Measurements from ENCODE around the gene ADCYAP1R1. TPM values are rescaled to one million over a fixed set of nuclear protein-coding genes. Genes with fewer than 3 reads are reported as not detected.
A peak's percentile ranks its signal among the peaks of the same experiment; 100 is the strongest.

Gene ADCYAP1R1
- total and polyA plus RNA-seq, 8 donors = 0.87 to 2.4 (median 1.4) TPM

GRCh38 chr7:31058688-31059087 is 6.6 kb downstream of the ADCYAP1R1 start:
- DNase-seq (no peak), ATAC-seq (no peak)
- peaks cover 3 to 45% of the 10 kb centered on the region in 2 donors for H3K27me3 ChIP-seq
- H3K36me3 ChIP-seq = no peaks in the 10 kb centered on the region
- intact Hi-C loops (cut with DNase I) = no loop called here
- H3K27ac ChIP-seq = no peak overlapping the region
- H3K4me1 ChIP-seq = no peaks in the 10 kb centered on the region
- no peak overlapping the region for H3K4me3 ChIP-seq
- TF ChIP-seq CTCF (IDR thresholded peaks at IDR 0.05) = no peak
- no peaks in the 10 kb centered on the region for H3K9me3 ChIP-seq

- no peaks in the 10 kb centered on the region for H3K9me3 ChIP-seq
- peaks cover 0 to 37% of the 10 kb centered on the region in 2 donors for H3K27me3 ChIP-seq
- no peak overlapping the region for H3K27ac ChIP-seq
- ATAC-seq = no peak
- no peak for DNase-seq
- no peaks in the 10 kb centered on the region for H3K4me1 ChIP-seq
- H3K36me3 ChIP-seq = no peaks in the 10 kb centered on the region
- no peak for TF ChIP-seq CTCF (IDR thresholded peaks at IDR 0.05)
- intact Hi-C loops (cut with DNase I) = no loop called here
- H3K4me3 ChIP-seq = no peak overlapping the region
Observed at GRCh38 chr7:31059551-31059950, 7.4 kb downstream of the ADCYAP1R1 start.

GRCh38 chr7:31061185-31061584 is 9.1 kb downstream of the ADCYAP1R1 start:
- Histone ChIP-seq H3K27ac (no peak overlapping the region), H3K9me3 (no peaks in the 10 kb centered on the region), H3K4me1 (no peaks in the 10 kb centered on the region), H3K27me3 (peaks cover 0 to 20% of the 10 kb centered on the region in 2 donors), H3K4me3 (no peak overlapping the region), H3K36me3 (no peaks in the 10 kb centered on the region)
- intact Hi-C loops (cut with DNase I) = no loop called here
- ATAC-seq = no peak
- no peak for TF ChIP-seq CTCF (IDR thresholded peaks at IDR 0.05)
- no peak for DNase-seq

GRCh38 chr7:31062746-31063435 is 10.8 kb downstream of the ADCYAP1R1 start:
- H3K36me3 ChIP-seq = no peaks in the 10 kb centered on the region
- H3K27ac ChIP-seq = no peak overlapping the region
- H3K4me1 ChIP-seq = no peaks in the 10 kb centered on the region
- no peak for TF ChIP-seq CTCF (IDR thresholded peaks at IDR 0.05)
- DNase-seq (peak in 1 of 4 donors; percentile 42), ATAC-seq (no peak)
- no peaks in the 10 kb centered on the region for H3K9me3 ChIP-seq
- H3K4me3 ChIP-seq = no peak overlapping the region
- H3K27me3 ChIP-seq = peaks cover 0 to 3% of the 10 kb centered on the region in 2 donors
- intact Hi-C loops (cut with DNase I) = no loop called here

GRCh38 chr7:31065021-31065593 is 13.0 kb downstream of the ADCYAP1R1 start:
- Histone ChIP-seq H3K27me3 (no peaks in the 10 kb centered on the region), H3K36me3 (no peaks in the 10 kb centered on the region), H3K9me3 (no peaks in the 10 kb centered on the region), H3K4me3 (no peak overlapping the region), H3K27ac (no peak overlapping the region), H3K4me1 (no peaks in the 10 kb centered on the region)
- intact Hi-C loops (cut with DNase I) = no loop called here
- DNase-seq (no peak), ATAC-seq (no peak)
- no peak for TF ChIP-seq CTCF (IDR thresholded peaks at IDR 0.05)
